IMR-90 (cell line): ENCODE measurements around the gene PPP6R3. TPM values are rescaled to one million over a fixed set of nuclear protein-coding genes. Genes with fewer than 3 reads are reported as not detected.

ENCODE experiments used
- ATAC-seq: fragments of 200-7000 bp; cut with Tn5 transposase; 2 replicates; pipeline ENCODE4 v1.9.1; 2020; ENCODE audit warnings: low read depth, mild to moderate bottlenecking, moderate library complexity
- BruUV-seq: library from RNA; stranded (reverse); fragments of 400-500 nt; replicated peaks from 2 replicates; lab custom pipeline; 2021; lab: Mats Ljungman, UMichigan
- CTCF ChIA-PET: fragments of 300-600 bp; formaldehyde crosslinking; extraction: SDS; loops from one replicate; lab custom pipeline; 2021; ENCODE audit warnings: antibody characterized with exemption; lab: Yijun Ruan, JAX
- POLR2A ChIA-PET: fragments of 300-600 bp; sonication (Branson Sonifier 250); formaldehyde crosslinking; loops from one replicate; lab custom pipeline; 2022; ENCODE audit warnings: antibody characterized with exemption; ENCODE audit not compliant: unreplicated experiment; lab: Charles Lee
- DNase-seq: peaks from one replicate; pipeline ENCODE4 v3.0.0; 2013
- H2AFZ ChIP-seq: replicated peaks from 2 replicates; pipeline ENCODE3; 2013; ENCODE audit warnings: low read length, mild to moderate bottlenecking; ENCODE audit not compliant: poor library complexity
- H2AK5ac ChIP-seq: 2 replicates; pipeline ENCODE4 v1.6.1; 2013; ENCODE audit warnings: low read depth, low read length, inconsistent platforms
- H2AK9ac ChIP-seq: replicated peaks from 2 replicates; pipeline ENCODE3; 2013; ENCODE audit warnings: mild to moderate bottlenecking, low read depth, low read length, moderate library complexity; ENCODE audit not compliant: poor library complexity
- H2BK120ac ChIP-seq: 2 replicates; pipeline ENCODE4 v1.6.1; 2013; ENCODE audit warnings: low read depth, low read length, inconsistent platforms
- H2BK15ac ChIP-seq: 3 replicates; pipeline ENCODE4 v1.6.1; 2013; ENCODE audit warnings: low read depth, low read length, inconsistent platforms
- H2BK20ac ChIP-seq: 2 replicates; pipeline ENCODE4 v1.6.1; 2013; ENCODE audit warnings: low read depth, mild to moderate bottlenecking, inconsistent platforms, low read length, moderate library complexity
- H2BK5ac ChIP-seq: 2 replicates; pipeline ENCODE4 v1.6.1; 2013; ENCODE audit warnings: mild to moderate bottlenecking, low read depth, low read length, inconsistent platforms; ENCODE audit not compliant: poor library complexity, severe bottlenecking
- H3K14ac ChIP-seq: replicated peaks from 2 replicates; pipeline ENCODE4 v1.6.1; 2013; ENCODE audit warnings: low read depth, low read length, inconsistent platforms
- H3K18ac ChIP-seq: 2 replicates; pipeline ENCODE4 v1.6.1; 2013; ENCODE audit warnings: low read depth, low read length, control low read depth
- H3K23ac ChIP-seq: 2 replicates; pipeline ENCODE4 v1.6.1; 2013; ENCODE audit warnings: low read depth, low read length, inconsistent platforms
- H3K27ac ChIP-seq: 2 replicates; pipeline ENCODE4 v1.5.1; 2013; ENCODE audit warnings: mild to moderate bottlenecking, control low read depth, low read length; ENCODE audit not compliant: insufficient read depth
- H3K27me3 ChIP-seq: 2 replicates; pipeline ENCODE4 v1.6.1; 2013; ENCODE audit warnings: low read length; ENCODE audit not compliant: control insufficient read depth, insufficient read depth
- H3K36me3 ChIP-seq: 2 replicates; pipeline ENCODE4 v1.6.1; 2013; ENCODE audit warnings: low read length, mixed read lengths; ENCODE audit not compliant: control insufficient read depth, insufficient read depth
- H3K4ac ChIP-seq: 2 replicates; pipeline ENCODE4 v1.6.1; 2013; ENCODE audit warnings: low read depth, low read length, inconsistent platforms
- H3K4me1 ChIP-seq: 2 replicates; pipeline ENCODE4 v1.6.1; 2013; ENCODE audit warnings: low read length, mixed read lengths; ENCODE audit not compliant: control insufficient read depth, insufficient read depth
- H3K4me2 ChIP-seq: 2 replicates; pipeline ENCODE4 v1.6.1; 2013; ENCODE audit warnings: low read depth, mild to moderate bottlenecking, control low read depth, low read length, moderate library complexity
- H3K4me3 ChIP-seq: 2 replicates; pipeline ENCODE4 v1.5.1; 2013; ENCODE audit warnings: low read depth, mild to moderate bottlenecking, control low read depth, low read length, moderate library complexity; ENCODE audit not compliant: insufficient read depth
- H3K56ac ChIP-seq: 2 replicates; pipeline ENCODE4 v1.6.1; 2013; ENCODE audit warnings: low read length, inconsistent platforms; ENCODE audit not compliant: insufficient read depth; ENCODE audit errors: extremely low read depth
- H3K79me1 ChIP-seq, 2 experiments: 2 replicates each; pipeline ENCODE4 v1.6.1; 2013; ENCODE audit warnings: low read length in 2 of 2, inconsistent platforms in 1 of 2, low read depth in 1 of 2
- H3K9ac ChIP-seq: 2 replicates; pipeline ENCODE4 v1.6.1; 2013; ENCODE audit warnings: low read depth, low read length, control low read depth
- H3K9me1 ChIP-seq: 2 replicates; pipeline ENCODE4 v1.6.1; 2013; ENCODE audit warnings: low read length, inconsistent platforms; ENCODE audit not compliant: insufficient read depth
- H3K9me3 ChIP-seq: 2 replicates; pipeline ENCODE4 v1.6.1; 2013; ENCODE audit warnings: low read length; ENCODE audit not compliant: control insufficient read depth, insufficient read depth
- H4K20me1 ChIP-seq: 2 replicates; pipeline ENCODE4 v1.6.1; 2013; ENCODE audit warnings: low read length, inconsistent platforms; ENCODE audit not compliant: insufficient read depth
- H4K5ac ChIP-seq: 2 replicates; pipeline ENCODE4 v1.6.1; 2013; ENCODE audit warnings: mild to moderate bottlenecking, low read depth, low read length, control low read depth
- H4K8ac ChIP-seq, 2 experiments: 2 replicates each; pipeline ENCODE4 v1.6.1; 2013; ENCODE audit warnings: low read depth in 2 of 2, low read length in 2 of 2, control low read depth in 1 of 2, inconsistent platforms in 1 of 2
- H4K91ac ChIP-seq: 2 replicates; pipeline ENCODE4 v1.6.1; 2013; ENCODE audit warnings: low read depth, low read length, inconsistent platforms; ENCODE audit not compliant: insufficient read depth
- CEBPB ChIP-seq: IDR thresholded peaks from 2 replicates; pipeline ENCODE4 v1.6.1; 2012; ENCODE audit warnings: low read depth, low read length, improper control_type of control experiment
- FOS ChIP-seq: fragments of 150-350 bp; IDR thresholded peaks from 2 replicates; pipeline ENCODE4 v1.6.1; 2016; ENCODE audit warnings: low read depth, low read length
- MAFK ChIP-seq: IDR thresholded peaks from 2 replicates; pipeline ENCODE4 v1.6.1; 2012; ENCODE audit warnings: low read depth, low read length, improper control_type of control experiment
- NFE2L2 ChIP-seq: fragments of 150-350 bp; IDR thresholded peaks from 2 replicates; pipeline ENCODE4 v1.6.1; 2016; ENCODE audit warnings: low read depth, mild to moderate bottlenecking, low read length
- RAD21 ChIP-seq: IDR thresholded peaks from 2 replicates; pipeline ENCODE4 v1.6.1; 2012; ENCODE audit warnings: low read length, improper control_type of control experiment
- RCOR1 ChIP-seq: IDR thresholded peaks from 2 replicates; pipeline ENCODE4 v1.6.1; 2012; ENCODE audit warnings: mild to moderate bottlenecking, low read length, improper control_type of control experiment; ENCODE audit not compliant: insufficient replicate concordance
- whole genome bisulfite sequencing, 2 experiments: methylation state at CpG; one replicate each; pipeline versions ENCODE4 v1.1.5 to v1.1.7; 2013; ENCODE audit warnings: missing lambda C conversion rate in 2 of 2; ENCODE audit not compliant: insufficient read length in 1 of 2; ENCODE audit errors: extremely low coverage in 2 of 2; 5-methylcytosine and 5-hydroxymethylcytosine counted together
- dilution Hi-C: fragments of 300-500 bp; cut with HindIII; formaldehyde crosslinking; loops from one replicate; pipeline ENCODE4 v1.14.3; 2018; ENCODE audit warnings: low sequenced_read_pairs; ENCODE audit not compliant: unreplicated experiment
- in situ Hi-C: fragments of 300-500 bp; cut with MboI; formaldehyde crosslinking; loops from 3 replicates; pipeline ENCODE4 v1.14.3; 2019; ENCODE audit warnings: low sequenced_read_pairs, inconsistent platforms, mixed read lengths
- intact Hi-C: fragments of 100-400 bp; cut with micrococcal nuclease; formaldehyde crosslinking; loops from 2 replicates; pipeline ENCODE4 v1.10.0; 2022
- polyA plus RNA-seq, 3 experiments: library from polyadenylated mRNA; depleted of rRNA; stranded (reverse); fragments of >200 nt; gene quantifications; 2 replicates each; pipeline ENCODE4 v1.2.3, GENCODE V29; 2012; ENCODE audit warnings: low replicate concordance in 1 of 3
- total RNA-seq: library from RNA; depleted of rRNA; stranded (reverse); fragments of >200 nt; gene quantifications from 2 replicates; pipeline ENCODE4 v1.2.3, GENCODE V29; 2012

Gene PPP6R3
- total and polyA plus RNA-seq, 2 of the 4 experiments (the other 2 are of a cell fraction), result 29.0 to 123 TPM

- no TSS peak for BruUV-seq
- no peak overlapping the region for H3K4ac ChIP-seq
- H3K9ac ChIP-seq, result no peak overlapping the region
- no peak overlapping the region for H2BK120ac ChIP-seq
- H2AK9ac ChIP-seq, result no peak overlapping the region
- no peak overlapping the region for H2AFZ ChIP-seq
- H3K23ac ChIP-seq, result no peak overlapping the region
- no peak overlapping the region for H4K5ac ChIP-seq
- ChIA-PET POLR2A (no interaction called here), CTCF (no interaction called here)
- H3K9me3 ChIP-seq, result peaks cover 8% of the 10 kb centered on the region
- 0 out of 2 replicates have a peak, but pooled peaks cover 5% of the 10 kb centered on the region for H4K20me1 ChIP-seq
- TF ChIP-seq RAD21 (no peak), MAFK (no peak), RCOR1 (no peak), NFE2L2 (no peak), CEBPB (no peak), FOS (no peak)
- no peak overlapping the region for H2BK5ac ChIP-seq
- no peak overlapping the region for H4K8ac ChIP-seq
- H2BK15ac ChIP-seq, result no peak overlapping the region
- dilution Hi-C loops, result no loop called here
- H3K9me1 ChIP-seq, result no peaks in the 10 kb centered on the region
- in situ Hi-C loops, result no loop called here
- H3K14ac ChIP-seq, result no peak overlapping the region
- no peak overlapping the region for H3K18ac ChIP-seq
- no peak overlapping the region for H3K4me3 ChIP-seq
- no peak for DNase-seq
- peaks cover 26% of the 10 kb centered on the region for H3K27me3 ChIP-seq
- H3K36me3 ChIP-seq, result no peaks in the 10 kb centered on the region
- H4K91ac ChIP-seq, result no peak overlapping the region
- intact Hi-C loops, result no loop called here
- H3K79me1 ChIP-seq, result no peaks in the 10 kb centered on the region
- no peak overlapping the region for H3K4me2 ChIP-seq
- H3K4me1 ChIP-seq, result peaks cover 7% of the 10 kb centered on the region
- no peak overlapping the region for H2AK5ac ChIP-seq
- H3K56ac ChIP-seq, result no peak overlapping the region
- ATAC-seq, result no peak
- no peak overlapping the region for H2BK20ac ChIP-seq
- 83% methylated on average over 2 of the region's 8 CpGs; no CpG with 5 or more reads in 1 of the 2 experiments for WGBS, 2 experiments
- no peak overlapping the region for H3K27ac ChIP-seq
These were observed 195.3 kb downstream of the PPP6R3 start for GRCh38 chr11:68655806-68656205.
